ENCODE data around the gene MAGT1.

Gene MAGT1

DNA sequence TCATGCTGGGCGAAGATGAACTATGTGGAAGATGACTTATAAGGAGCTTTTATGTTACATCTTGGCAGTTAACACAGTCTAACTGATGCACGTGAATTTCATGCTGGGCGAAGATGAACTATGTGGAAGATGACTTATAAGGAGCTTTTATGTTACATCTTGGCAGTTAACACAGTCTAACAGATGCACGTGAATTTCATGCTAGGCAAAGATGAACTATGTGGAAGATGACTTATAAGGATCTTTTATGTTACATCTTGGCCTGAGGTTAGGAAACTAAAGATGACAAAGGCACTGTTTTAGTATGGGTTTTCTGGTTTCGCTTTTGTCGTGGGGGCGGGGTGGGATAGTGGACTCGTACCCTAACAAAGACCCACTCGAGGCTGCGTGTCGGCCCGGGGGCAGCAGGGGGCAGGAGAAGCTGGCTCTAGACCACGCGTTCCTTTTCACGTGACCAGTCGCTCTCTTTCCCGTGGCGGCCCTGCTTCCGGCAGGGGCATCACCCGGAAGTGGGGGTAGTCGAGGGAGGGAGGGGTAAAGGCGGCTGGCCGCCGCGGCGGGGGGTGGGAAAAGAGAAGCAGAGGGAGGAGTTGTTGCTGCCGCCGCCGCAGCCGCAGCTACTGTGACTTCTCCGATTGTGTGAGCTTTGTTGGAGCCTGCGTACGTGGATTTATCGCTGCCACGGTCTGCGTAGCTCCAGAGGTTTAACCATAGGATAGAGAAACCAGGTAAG, 15.0 kb upstream of the MAGT1 start, which contains the start of gene ATP7A:
TSS of gene ATP7A (plus strand) at position 586 of the 733 bp plus-strand sequence. CDS start 60,949 bp downstream, outside the sequence.
- TF ChIP-seq SPI1 (IDR thresholded peaks at IDR 0.05; ENCODE audit: borderline replicate concordance, low read depth), result peak; percentile 13; the same call in 1 of the 2 replicates
- TF ChIP-seq, protein P1, sequence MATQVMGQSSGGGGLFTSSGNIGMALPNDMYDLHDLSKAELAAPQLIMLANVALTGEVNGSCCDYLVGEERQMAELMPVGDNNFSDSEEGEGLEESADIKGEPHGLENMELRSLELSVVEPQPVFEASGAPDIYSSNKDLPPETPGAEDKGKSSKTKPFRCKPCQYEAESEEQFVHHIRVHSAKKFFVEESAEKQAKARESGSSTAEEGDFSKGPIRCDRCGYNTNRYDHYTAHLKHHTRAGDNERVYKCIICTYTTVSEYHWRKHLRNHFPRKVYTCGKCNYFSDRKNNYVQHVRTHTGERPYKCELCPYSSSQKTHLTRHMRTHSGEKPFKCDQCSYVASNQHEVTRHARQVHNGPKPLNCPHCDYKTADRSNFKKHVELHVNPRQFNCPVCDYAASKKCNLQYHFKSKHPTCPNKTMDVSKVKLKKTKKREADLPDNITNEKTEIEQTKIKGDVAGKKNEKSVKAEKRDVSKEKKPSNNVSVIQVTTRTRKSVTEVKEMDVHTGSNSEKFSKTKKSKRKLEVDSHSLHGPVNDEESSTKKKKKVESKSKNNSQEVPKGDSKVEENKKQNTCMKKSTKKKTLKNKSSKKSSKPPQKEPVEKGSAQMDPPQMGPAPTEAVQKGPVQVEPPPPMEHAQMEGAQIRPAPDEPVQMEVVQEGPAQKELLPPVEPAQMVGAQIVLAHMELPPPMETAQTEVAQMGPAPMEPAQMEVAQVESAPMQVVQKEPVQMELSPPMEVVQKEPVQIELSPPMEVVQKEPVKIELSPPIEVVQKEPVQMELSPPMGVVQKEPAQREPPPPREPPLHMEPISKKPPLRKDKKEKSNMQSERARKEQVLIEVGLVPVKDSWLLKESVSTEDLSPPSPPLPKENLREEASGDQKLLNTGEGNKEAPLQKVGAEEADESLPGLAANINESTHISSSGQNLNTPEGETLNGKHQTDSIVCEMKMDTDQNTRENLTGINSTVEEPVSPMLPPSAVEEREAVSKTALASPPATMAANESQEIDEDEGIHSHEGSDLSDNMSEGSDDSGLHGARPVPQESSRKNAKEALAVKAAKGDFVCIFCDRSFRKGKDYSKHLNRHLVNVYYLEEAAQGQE (IDR thresholded peaks at IDR 0.05; ENCODE audit: insufficient replicate concordance, low read depth), result no peak
- TF ChIP-seq, protein P2, sequence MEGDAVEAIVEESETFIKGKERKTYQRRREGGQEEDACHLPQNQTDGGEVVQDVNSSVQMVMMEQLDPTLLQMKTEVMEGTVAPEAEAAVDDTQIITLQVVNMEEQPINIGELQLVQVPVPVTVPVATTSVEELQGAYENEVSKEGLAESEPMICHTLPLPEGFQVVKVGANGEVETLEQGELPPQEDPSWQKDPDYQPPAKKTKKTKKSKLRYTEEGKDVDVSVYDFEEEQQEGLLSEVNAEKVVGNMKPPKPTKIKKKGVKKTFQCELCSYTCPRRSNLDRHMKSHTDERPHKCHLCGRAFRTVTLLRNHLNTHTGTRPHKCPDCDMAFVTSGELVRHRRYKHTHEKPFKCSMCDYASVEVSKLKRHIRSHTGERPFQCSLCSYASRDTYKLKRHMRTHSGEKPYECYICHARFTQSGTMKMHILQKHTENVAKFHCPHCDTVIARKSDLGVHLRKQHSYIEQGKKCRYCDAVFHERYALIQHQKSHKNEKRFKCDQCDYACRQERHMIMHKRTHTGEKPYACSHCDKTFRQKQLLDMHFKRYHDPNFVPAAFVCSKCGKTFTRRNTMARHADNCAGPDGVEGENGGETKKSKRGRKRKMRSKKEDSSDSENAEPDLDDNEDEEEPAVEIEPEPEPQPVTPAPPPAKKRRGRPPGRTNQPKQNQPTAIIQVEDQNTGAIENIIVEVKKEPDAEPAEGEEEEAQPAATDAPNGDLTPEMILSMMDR (IDR thresholded peaks at IDR 0.05; ENCODE audit: insufficient read depth, low read length), result peak; percentile 28
- TF ChIP-seq POLR2AphosphoS5 (IDR thresholded peaks at IDR 0.05; ENCODE audit: low read depth), result no peak
- peak; percentile 62; the same call in 1 of the 2 replicates for TF ChIP-seq GABPA (IDR thresholded peaks at IDR 0.05; ENCODE audit: low read depth)
- Histone ChIP-seq H3K27ac (replicated peaks) (peak within 1 kb of the TSS; percentile 60), H3K4me3 (replicated peaks; ENCODE audit: insufficient read depth, low read length) (peak within 1 kb of the TSS; percentile 55), H3K27me3 (ENCODE audit: insufficient read depth, poor library complexity, severe bottlenecking) (no peaks in the 10 kb centered on the region)
- DNase-seq (ENCODE audit: low read depth in 1 of 2, low spot score in 1 of 2), result peak; percentile 77 to 93

DNA sequence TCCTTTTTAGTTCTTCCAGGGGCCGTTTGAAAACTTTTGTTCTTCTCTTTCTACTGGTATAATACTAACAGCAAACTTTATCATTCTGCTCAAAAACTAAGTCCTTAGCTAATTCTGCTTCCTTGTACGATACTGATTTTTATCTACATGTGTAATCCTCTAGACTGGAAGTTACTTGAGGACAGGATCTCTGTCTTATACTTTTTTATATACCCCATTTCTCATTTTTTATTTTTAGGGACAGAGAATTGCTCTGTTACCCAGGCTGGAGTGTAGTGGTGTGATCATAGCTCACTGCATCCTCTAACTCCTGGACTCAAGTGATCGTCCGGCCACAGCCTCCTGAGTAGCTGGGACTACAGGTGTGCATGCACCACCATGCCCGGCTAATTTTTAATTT, 6.3 kb upstream of the MAGT1 start:
- DNase-seq (ENCODE audit: low read depth in 1 of 2, low spot score in 1 of 2), result no peak
- TF ChIP-seq, protein P1 (IDR thresholded peaks at IDR 0.05; ENCODE audit: insufficient replicate concordance, low read depth), result no peak
- TF ChIP-seq SPI1 (IDR thresholded peaks at IDR 0.05; ENCODE audit: borderline replicate concordance, low read depth), result no peak
- no peak for TF ChIP-seq GABPA (IDR thresholded peaks at IDR 0.05; ENCODE audit: low read depth)
- TF ChIP-seq, protein P2 (IDR thresholded peaks at IDR 0.05; ENCODE audit: insufficient read depth, low read length), result no peak
- no peak for TF ChIP-seq POLR2AphosphoS5 (IDR thresholded peaks at IDR 0.05; ENCODE audit: low read depth)
- Histone ChIP-seq H3K27ac (replicated peaks) (no peak overlapping the region; the same call in 1 of the 2 replicates), H3K27me3 (ENCODE audit: insufficient read depth, poor library complexity, severe bottlenecking) (no peaks in the 10 kb centered on the region), H3K4me3 (replicated peaks; ENCODE audit: insufficient read depth, low read length) (no peak overlapping the region)

DNA sequence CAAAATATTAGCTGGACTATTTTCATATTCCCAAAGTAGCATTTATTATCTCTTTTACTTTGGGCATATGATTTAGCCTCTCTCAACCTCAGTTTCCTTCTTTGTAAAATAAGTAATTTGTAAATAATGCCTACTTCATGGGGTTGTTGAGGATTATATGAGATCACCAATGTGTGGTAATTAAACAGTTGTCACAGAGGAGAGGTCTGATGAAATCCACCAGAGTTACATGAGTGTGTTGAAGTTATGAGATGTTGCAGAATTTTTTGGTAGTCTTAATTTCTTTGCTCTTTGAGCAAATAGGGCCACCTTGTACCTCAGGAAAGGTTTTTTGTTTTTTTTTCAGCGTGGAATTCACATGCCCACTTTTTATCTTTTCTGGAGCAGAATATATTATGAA, 5.5 kb upstream of the MAGT1 start:
- Histone ChIP-seq H3K27ac (replicated peaks) (peak overlapping the region; percentile 78), H3K4me3 (replicated peaks; ENCODE audit: insufficient read depth, low read length) (peak overlapping the region; percentile 60)
- DNase-seq (ENCODE audit: low read depth in 1 of 2, low spot score in 1 of 2), result peak; percentile 18 to 56

More for the DNA sequence above, 5.5 kb upstream of the MAGT1 start:
- TF ChIP-seq, protein P1 (IDR thresholded peaks at IDR 0.05; ENCODE audit: insufficient replicate concordance, low read depth), result no peak
- TF ChIP-seq GABPA (IDR thresholded peaks at IDR 0.05; ENCODE audit: low read depth) (no peak), POLR2AphosphoS5 (IDR thresholded peaks at IDR 0.05; ENCODE audit: low read depth) (no peak), SPI1 (IDR thresholded peaks at IDR 0.05; ENCODE audit: borderline replicate concordance, low read depth) (no peak)
- TF ChIP-seq, protein P2 (IDR thresholded peaks at IDR 0.05; ENCODE audit: insufficient read depth, low read length), result no peak
- H3K27me3 ChIP-seq (ENCODE audit: insufficient read depth, poor library complexity, severe bottlenecking), result no peaks in the 10 kb centered on the region

Data from HL-60 (cell line).